Measurements from ENCODE around the gene MACROD2. TPM values are rescaled to one million over a fixed set of nuclear protein-coding genes. Genes with fewer than 3 reads are reported as not detected.

MACROD2 gene
- total RNA-seq, 1 donor from 2014 or later = 17.1 TPM

DNA sequence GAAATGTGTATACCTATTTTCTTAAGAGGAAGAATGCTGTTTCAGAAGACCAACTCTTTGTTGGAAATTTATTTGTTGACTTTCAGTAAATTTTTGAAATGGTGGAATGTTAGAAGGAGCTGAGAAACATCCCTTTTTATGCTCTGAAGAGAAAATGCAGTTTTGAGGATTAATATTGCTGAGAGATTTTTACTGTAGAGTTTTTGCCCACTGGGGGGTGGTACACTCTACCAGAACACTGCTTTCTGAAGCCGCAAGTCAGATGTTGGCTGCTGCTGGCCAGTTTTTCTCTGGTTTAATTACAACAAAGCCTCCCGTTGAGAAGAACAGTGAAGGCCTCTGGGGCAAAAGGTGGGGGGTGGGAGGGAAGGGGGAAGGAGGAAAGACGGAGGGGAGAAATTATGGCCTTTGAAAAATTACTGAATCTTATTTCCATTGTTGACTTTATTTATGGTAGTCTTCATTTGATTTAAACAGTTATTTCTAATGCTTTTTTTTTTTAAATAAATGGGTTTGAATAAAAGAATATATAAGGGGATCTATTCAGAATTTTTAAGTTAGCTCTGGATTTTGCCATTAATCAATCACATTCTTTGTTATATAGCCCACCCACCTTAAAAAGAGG lies 339.1 kb downstream of the MACROD2 start:
- DNase-seq (ENCODE audit: low spot score) = peak; percentile 65

- DNase-seq (ENCODE audit: low spot score) = no peak
Observed at GRCh38 chr20:14335052-14335451, 339.7 kb downstream of the MACROD2 start.

GRCh38 chr20:14336686-14337085 lies 341.4 kb downstream of the MACROD2 start:
- DNase-seq (ENCODE audit: low spot score) = no peak

DNA sequence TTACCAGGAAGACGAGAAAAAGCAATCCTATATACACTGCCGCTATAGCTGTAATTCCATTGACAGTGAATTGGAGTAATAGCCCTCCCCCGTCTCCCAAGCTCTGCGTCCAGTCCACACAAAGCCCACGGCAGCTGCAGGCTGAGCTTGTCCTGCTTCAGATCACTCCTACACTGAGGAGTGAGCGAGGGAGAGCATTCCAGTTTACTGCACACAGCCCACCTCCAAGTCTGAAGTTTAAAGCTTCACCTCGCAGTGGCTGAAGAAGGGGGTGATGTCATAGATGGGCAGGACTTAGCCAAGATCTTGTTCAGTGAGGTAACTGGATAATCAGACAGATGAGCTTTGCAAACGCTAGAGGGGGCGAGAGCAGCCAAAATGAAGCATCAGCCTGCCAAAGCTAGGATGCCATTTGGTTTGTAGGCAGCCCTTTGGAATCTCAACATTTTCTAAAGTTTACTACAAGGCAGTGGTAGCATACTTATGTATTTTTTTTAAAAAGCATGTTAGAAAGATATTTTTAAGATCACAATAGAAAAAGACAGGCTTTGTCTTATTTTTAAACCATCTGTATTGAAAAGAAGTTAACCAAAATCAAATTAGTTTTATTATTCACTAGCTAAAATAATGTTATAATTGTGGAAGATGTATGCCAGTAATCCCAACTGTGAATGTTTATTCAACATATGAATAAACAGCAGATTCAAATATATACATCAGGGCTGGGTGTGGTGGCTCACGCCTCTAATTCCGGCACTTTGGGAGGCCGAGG lies 342.3 kb downstream of the MACROD2 start, which contains the start of gene FLRT3:
Gene FLRT3, minus strand, starts transcription at position 213 of the 772 bp plus-strand sequence. CDS start 10,106 bp downstream, outside the sequence.
- peak; percentile 90 for DNase-seq (ENCODE audit: low spot score)

DNA sequence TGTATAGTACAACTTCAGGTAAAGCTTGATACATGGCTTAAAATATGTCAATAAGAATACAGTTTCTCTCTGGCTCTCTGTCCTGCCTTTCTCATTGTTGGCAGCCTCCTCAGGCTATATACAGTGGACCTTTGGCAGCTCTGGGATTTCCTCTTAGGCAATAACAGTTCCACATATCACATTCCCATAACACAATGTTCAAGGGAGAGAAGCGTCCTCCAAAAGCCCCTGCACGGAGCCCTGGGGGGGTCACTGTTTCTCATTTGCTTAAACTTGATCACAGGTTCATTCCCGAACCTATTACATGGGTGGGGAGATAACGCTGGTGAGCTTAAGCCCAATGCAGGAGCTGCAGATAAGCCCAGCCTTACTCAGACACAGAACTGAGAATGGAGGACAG lies 346.5 kb downstream of the MACROD2 start:
- DNase-seq (ENCODE audit: low spot score) = no peak

DNA sequence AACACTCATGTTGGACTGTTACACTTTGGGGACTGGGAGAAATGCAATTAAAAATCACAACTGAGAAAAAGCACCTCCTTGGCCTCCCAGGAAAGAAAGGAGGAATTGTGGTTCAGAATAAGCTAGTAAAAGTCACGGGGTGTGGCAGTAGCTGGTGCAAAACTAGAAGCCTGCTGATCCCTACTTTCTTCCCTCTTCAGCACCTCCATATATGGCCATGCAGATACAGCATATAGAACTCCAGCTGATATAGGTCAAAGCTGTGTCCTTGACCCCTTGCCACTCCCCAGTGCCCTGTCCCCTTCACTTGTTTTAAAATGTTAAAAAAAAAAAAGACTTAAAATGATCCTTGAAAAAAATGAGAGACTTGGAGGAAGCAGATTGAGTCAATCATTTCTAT lies 347.6 kb downstream of the MACROD2 start:
- no peak for DNase-seq (ENCODE audit: low spot score)

GRCh38 chr20:14343491-14344065 lies 348.3 kb downstream of the MACROD2 start:
- DNase-seq (ENCODE audit: low spot score) = no peak

DNA sequence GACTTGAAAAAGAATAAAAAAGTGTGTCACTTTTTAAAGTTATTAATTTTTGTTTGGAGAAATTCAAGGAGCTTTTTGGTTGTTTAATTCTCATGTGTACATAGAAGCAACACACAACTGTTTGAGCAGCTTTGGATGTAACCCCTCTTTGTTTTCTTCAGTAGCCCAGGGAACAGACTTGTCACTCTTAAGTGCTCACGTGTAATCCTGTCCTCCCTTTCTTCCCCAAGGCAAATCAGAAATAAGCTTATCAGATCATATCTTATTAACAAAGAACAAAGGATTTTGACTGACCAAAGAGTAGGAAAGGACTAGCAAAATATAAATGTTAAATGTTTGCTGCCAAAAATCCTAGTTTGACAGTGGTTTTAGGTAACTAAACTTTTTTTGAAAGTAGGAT lies 349.4 kb downstream of the MACROD2 start:
- DNase-seq (ENCODE audit: low spot score) = no peak

- DNase-seq (ENCODE audit: low spot score) = no peak
Observed at GRCh38 chr20:14355791-14356190, 360.5 kb downstream of the MACROD2 start.

GRCh38 chr20:14360416-14360815 lies 365.1 kb downstream of the MACROD2 start:
- no peak for DNase-seq (ENCODE audit: low spot score)

- DNase-seq (ENCODE audit: low spot score) = no peak
Observed at GRCh38 chr20:14361509-14362345, 366.4 kb downstream of the MACROD2 start.

DNA sequence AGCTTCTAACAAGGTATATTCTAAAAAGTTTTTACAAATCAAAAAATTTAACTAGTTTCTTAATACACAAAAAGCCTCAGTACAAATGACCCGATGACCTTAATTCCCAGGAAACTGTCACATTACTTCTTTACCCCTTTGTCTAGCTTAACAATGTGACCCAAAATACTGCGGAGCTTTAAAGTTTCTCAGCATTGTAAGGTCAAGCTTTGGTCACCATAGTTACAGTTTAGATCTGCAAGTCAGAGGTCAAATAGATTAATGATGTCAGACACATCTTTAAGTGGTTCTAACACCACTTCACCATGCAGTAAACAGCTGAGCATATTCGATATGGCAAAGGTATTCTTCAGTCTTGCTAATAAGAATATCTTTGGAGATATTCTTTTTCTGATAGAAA lies 378.9 kb downstream of the MACROD2 start:
- no peak for DNase-seq (ENCODE audit: low spot score)

GRCh38 chr20:14375416-14375985 lies 380.2 kb downstream of the MACROD2 start:
- DNase-seq (ENCODE audit: low spot score) = no peak

DNA sequence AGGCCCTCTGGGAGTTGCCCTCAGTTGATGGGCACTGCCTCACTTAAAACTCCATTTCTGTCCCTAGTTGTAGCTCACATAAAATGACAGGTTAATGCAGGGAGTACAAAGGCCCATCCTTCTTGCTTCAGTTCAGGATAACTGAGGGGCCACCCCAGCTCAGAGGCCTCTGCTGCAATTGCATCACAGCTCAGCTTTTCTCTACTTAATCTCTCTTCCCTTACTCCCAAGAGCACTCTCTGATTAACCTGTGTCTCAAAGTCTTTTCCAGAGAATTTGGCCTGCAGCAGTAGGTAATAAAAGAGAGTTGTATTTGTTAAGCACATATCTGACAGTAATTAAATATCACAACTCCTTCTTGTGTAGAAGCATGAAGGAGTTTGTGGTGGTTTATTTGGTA lies 383.0 kb downstream of the MACROD2 start:
- DNase-seq (ENCODE audit: low spot score) = no peak

DNA sequence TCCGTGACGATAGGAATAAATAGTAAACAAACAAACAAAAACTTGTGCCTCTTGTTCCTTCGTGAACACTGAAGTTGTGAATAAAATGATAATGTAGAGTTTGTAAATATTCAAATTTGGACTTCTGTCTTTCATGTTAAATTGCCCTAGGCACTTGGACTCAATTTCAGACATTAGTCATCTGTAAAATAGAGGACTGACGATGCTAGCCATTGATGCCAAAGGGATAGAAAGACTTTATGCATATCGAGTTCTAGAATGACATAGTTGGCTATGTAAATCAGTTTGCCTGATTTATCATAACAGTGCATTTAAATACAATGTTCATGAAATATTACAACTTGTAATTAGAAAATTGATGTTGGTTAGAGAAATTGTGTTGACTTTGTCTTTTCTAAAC lies 388.0 kb downstream of the MACROD2 start:
- no peak for DNase-seq (ENCODE audit: low spot score)

GRCh38 chr20:14384416-14385175 lies 389.3 kb downstream of the MACROD2 start:
- no peak for DNase-seq (ENCODE audit: low spot score)

GRCh38 chr20:14385176-14385740 lies 389.9 kb downstream of the MACROD2 start:
- DNase-seq (ENCODE audit: low spot score) = no peak

DNA sequence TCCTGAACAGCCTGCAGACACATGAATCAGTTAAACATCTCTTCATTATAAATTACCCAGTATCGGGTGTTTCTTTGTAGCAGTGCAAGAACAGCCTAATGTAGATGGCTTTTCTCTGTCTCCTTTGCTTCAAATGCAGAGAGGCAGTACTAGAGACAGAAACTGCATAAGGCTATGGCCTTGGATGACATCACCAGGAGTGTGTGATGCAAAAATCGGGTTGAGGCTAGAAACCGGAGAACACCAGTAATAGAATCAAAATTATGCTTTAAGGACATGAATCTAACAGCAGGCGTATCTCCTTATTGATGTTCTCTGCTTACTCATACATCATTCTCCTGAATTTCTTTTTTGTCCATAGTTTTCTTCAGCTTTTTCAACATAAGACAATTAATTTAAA lies 391.4 kb downstream of the MACROD2 start:
- no peak for DNase-seq (ENCODE audit: low spot score)

GRCh38 chr20:14401479-14402138 lies 406.3 kb downstream of the MACROD2 start:
- no peak for DNase-seq (ENCODE audit: low spot score)

GRCh38 chr20:14404515-14404914 lies 409.2 kb downstream of the MACROD2 start:
- no peak for DNase-seq (ENCODE audit: low spot score)
